HepG2 (cell line): ENCODE data around the gene MIEF1. TPM values are rescaled to one million over a fixed set of nuclear protein-coding genes. Genes with fewer than 3 reads are reported as not detected.
A peak's percentile ranks its signal among the peaks of the same experiment; 100 is the strongest.

ENCODE experiments used
- ESRRA ChIP-seq: sonication (generic); formaldehyde crosslinking; IDR thresholded peaks from 2 replicates; pipeline ENCODE4 v1.5.1; 2020; ENCODE audit warnings: mild to moderate bottlenecking, low read depth, missing genetic modification reagents
- EZH2 ChIP-seq: conservative IDR thresholded peaks from 2 replicates; pipeline ENCODE4 v1.6.1; 2012; ENCODE audit warnings: mild to moderate bottlenecking, low read depth, low read length, moderate library complexity
- FOXM1 ChIP-seq: sonication (generic); formaldehyde crosslinking; IDR thresholded peaks from 2 replicates; pipeline ENCODE4 v1.5.0; 2020; ENCODE audit warnings: missing genetic modification reagents
- HOXA3 ChIP-seq: sonication (generic); formaldehyde crosslinking; IDR thresholded peaks from 2 replicates; pipeline ENCODE4 v1.5.0; 2020; ENCODE audit warnings: missing genetic modification reagents
- KDM2A ChIP-seq: sonication (generic); formaldehyde crosslinking; IDR thresholded peaks from 2 replicates; pipeline ENCODE4 v1.4.0; 2020; ENCODE audit warnings: low read depth, missing genetic modification reagents, borderline replicate concordance
- KLF6 ChIP-seq: IDR thresholded peaks from 2 replicates; pipeline ENCODE4 v1.8.0; 2016; ENCODE audit warnings: missing biosample characterization, missing genetic modification reagents
- MAX ChIP-seq: IDR thresholded peaks from 2 replicates; pipeline ENCODE4 v1.6.1; 2012; ENCODE audit warnings: inconsistent platforms
- NFAT5 ChIP-seq: sonication (generic); formaldehyde crosslinking; IDR thresholded peaks from 2 replicates; pipeline ENCODE4 v1.4.0; 2020; ENCODE audit warnings: missing genetic modification reagents
- NFE2L2 ChIP-seq: fragments of 150-350 bp; IDR thresholded peaks from 2 replicates; pipeline ENCODE4 v1.6.1; 2014; ENCODE audit warnings: low read length
- ONECUT2 ChIP-seq: sonication (generic); formaldehyde crosslinking; IDR thresholded peaks from 2 replicates; pipeline ENCODE4 v1.4.0; 2020; ENCODE audit warnings: missing genetic modification reagents
- PHF8 ChIP-seq: sonication (generic); formaldehyde crosslinking; IDR thresholded peaks from 2 replicates; pipeline ENCODE4 v1.5.0; 2020; ENCODE audit warnings: missing genetic modification reagents
- RERE ChIP-seq: IDR thresholded peaks from 2 replicates; pipeline ENCODE4 v1.6.1; 2016; ENCODE audit warnings: low read depth, missing genetic modification reagents, missing compliant biosample characterization
- TFE3 ChIP-seq: IDR thresholded peaks from 2 replicates; pipeline ENCODE4 v1.6.1; 2016
- ZBTB25 ChIP-seq: IDR thresholded peaks from 2 replicates; pipeline ENCODE4 v1.6.1; 2018; ENCODE audit warnings: missing genetic modification reagents
- ZNF530 ChIP-seq: sonication (generic); formaldehyde crosslinking; IDR thresholded peaks from 2 replicates; pipeline ENCODE4 v1.5.0; 2020; ENCODE audit warnings: low read depth, mild to moderate bottlenecking, missing genetic modification reagents
- ZNF567 ChIP-seq: sonication (generic); formaldehyde crosslinking; IDR thresholded peaks from 2 replicates; pipeline ENCODE4 v1.8.1; 2023; ENCODE audit warnings: mild to moderate bottlenecking, missing genetic modification reagents, borderline replicate concordance
- ZNF709 ChIP-seq: sonication (generic); formaldehyde crosslinking; IDR thresholded peaks from 2 replicates; pipeline ENCODE4 v1.5.0; 2020; ENCODE audit warnings: mild to moderate bottlenecking, missing genetic modification reagents
- ZNF788 ChIP-seq: sonication (generic); formaldehyde crosslinking; IDR thresholded peaks from 2 replicates; pipeline ENCODE4 v1.5.0; 2020; ENCODE audit warnings: mild to moderate bottlenecking, missing genetic modification reagents, borderline replicate concordance
- polyA plus RNA-seq, 8 experiments: library from polyadenylated mRNA; depleted of rRNA in 3 of 8; stranded (reverse) in 7 of 8; unstranded in 1 of 8; fragments of >200 nt; fragmentation: Illumina TruSeq in 4 of 8; extraction: Trizol in 4 of 8; gene quantifications; 2 replicates each; pipeline versions ENCODE4 v1.2.1 to v1.2.3, GENCODE V29; 2011 to 2016; ENCODE audit warnings: low read depth in 4 of 8, missing spikeins in 1 of 8, mixed read lengths in 1 of 8; ENCODE audit not compliant: insufficient read depth in 1 of 8
- total RNA-seq, 5 experiments: library from RNA; depleted of rRNA; stranded (reverse); fragments of >200 nt; fragmentation: Illumina TruSeq; extraction: Trizol; gene quantifications; 2 replicates each; pipeline ENCODE4 v1.2.3, GENCODE V29; 2016; ENCODE audit warnings: low read depth in 1 of 5

MIEF1 gene
- total and polyA plus RNA-seq, 2 of the 13 experiments (the other 11 are each of a cell fraction or from before 2014, with no cell fraction given), result 21.7 to 34.8 TPM

- TF ChIP-seq ESRRA (CRISPR knock-in tag) (no peak), ZBTB25 (no peak), EZH2 (no peak), ONECUT2 (CRISPR knock-in tag) (no peak), ZNF788 (0 out of 2 replicates have a peak, but pooled peaks have one; percentile 5), KLF6 (CRISPR knock-in tag) (no peak), TFE3 (CRISPR knock-in tag) (no peak), KDM2A (peak; percentile 36; the same call in 1 of the 2 replicates), MAX (peak; percentile 48; the same call in 1 of the 2 replicates), ZNF530 (CRISPR knock-in tag) (no peak), NFE2L2 (no peak), RERE (CRISPR knock-in tag) (no peak), NFAT5 (CRISPR knock-in tag) (no peak), FOXM1 (CRISPR knock-in tag) (no peak), PHF8 (CRISPR knock-in tag) (0 out of 2 replicates have a peak, but pooled peaks have one; percentile 17), ZNF567 (no peak), ZNF709 (no peak), HOXA3 (CRISPR knock-in tag) (peak; percentile 65)
Observed at GRCh38 chr22:39534092-39534506, 32.0 kb downstream of the MIEF1 start (continued).
